Transverse colon (tissue), 4 donors: ENCODE data around the gene SPOCK3. TPM values are rescaled to one million over a fixed set of nuclear protein-coding genes. Genes with fewer than 3 reads are reported as not detected.
"Not testable (repeated sequence)": the region's sequence is repeated elsewhere in the genome, so short reads cannot be mapped to it uniquely, and the experiment has no call there.

Experiments
- DNase-seq: peaks from one replicate; pipeline ENCODE4 v3.0.0-alpha.2; 2019
- H3K27ac ChIP-seq, 4 donors: fragments of 200-600 bp; sonication (generic); 2 replicates each; pipeline ENCODE4 v1.5.1; 2016 to 2018; ENCODE audit warnings: inconsistent platforms in 4 of 4
- H3K27me3 ChIP-seq: fragments of 200-600 bp; sonication (generic); 2 replicates; pipeline ENCODE4 v1.5.1; 2017; ENCODE audit warnings: inconsistent platforms
- H3K36me3 ChIP-seq, 4 donors: fragments of 200-600 bp; sonication (generic); 2 replicates each; pipeline ENCODE4 v1.5.1; 2017 to 2019; ENCODE audit warnings: inconsistent platforms in 4 of 4
- H3K4me1 ChIP-seq, 4 donors: fragments of 200-600 bp; sonication (generic); 2 replicates each; pipeline ENCODE4 v1.5.1; 2017 to 2020; ENCODE audit warnings: inconsistent platforms in 4 of 4
- H3K4me3 ChIP-seq, 4 donors: fragments of 200-600 bp; sonication (generic); 1 replicate in 1 of 4; 2 replicates in 3 of 4; pipeline versions ENCODE4 v1.5.1 to v1.6.1; 2017 to 2019; ENCODE audit warnings: inconsistent platforms in 4 of 4
- H3K9me3 ChIP-seq, 2 donors: fragments of 200-600 bp; sonication (generic); 2 replicates each; pipeline ENCODE4 v1.5.1; 2017 to 2019; ENCODE audit warnings: inconsistent platforms in 2 of 2
- CTCF ChIP-seq, 5 experiments: fragments of 200-600 bp in 3 of 5; fragments of 450-650 bp in 2 of 5; sonication (generic) in 3 of 5; IDR thresholded peaks; 1 replicate in 2 of 5; 2 replicates in 3 of 5; pipeline ENCODE4 v1.5.1; 2016 to 2017; ENCODE audit warnings: antibody characterized with exemption in 5 of 5, inconsistent platforms in 3 of 5, mild to moderate bottlenecking in 2 of 5, moderate library complexity in 1 of 5
- EP300 ChIP-seq: sonication (generic); formaldehyde crosslinking; IDR thresholded peaks from one replicate; pipeline ENCODE4 v1.6.1; 2017; ENCODE audit warnings: antibody characterized with exemption, low read depth
- POLR2A ChIP-seq: fragments of 450-650 bp; IDR thresholded peaks from one replicate; pipeline ENCODE4 v1.6.1; 2016; ENCODE audit warnings: antibody characterized with exemption, mild to moderate bottlenecking, moderate library complexity
- POLR2AphosphoS5 ChIP-seq, 3 donors: sonication (generic); formaldehyde crosslinking; IDR thresholded peaks; one replicate each; pipeline ENCODE4 v1.6.1; 2016; ENCODE audit warnings: antibody characterized with exemption in 3 of 3
- WGBS, 2 donors: methylation state at CpG; one replicate each; pipeline ENCODE4 v1.1.5; 2018; ENCODE audit warnings: low coverage in 1 of 2; 5-methylcytosine and 5-hydroxymethylcytosine counted together
- in situ Hi-C, 4 donors: fragments of 200-750 bp; cut with MboI; loops; one replicate each; pipeline versions ENCODE4 v1.15.0 to v1.15.1; 2017; ENCODE audit warnings: low sequenced_read_pairs in 3 of 4, low pct_ligation_motif_present in 1 of 4, low pct_unique_long_range_greater_than_20kb in 1 of 4
- intact Hi-C: fragments of 100-400 bp; cut with DNase I; formaldehyde crosslinking; loops from one replicate; pipeline ENCODE4 v1.15.1; 2023; ENCODE audit warnings: low total_unique reads
- total RNA-seq, 4 donors: library from RNA; depleted of rRNA; stranded (reverse); fragments of >200 nt; gene quantifications; one replicate each; pipeline ENCODE4 v1.1.0, GENCODE V29; 2016

Gene SPOCK3
- under 1 TPM in 2 of 4 donors, not detected in 2; 0.27 to 0.64 TPM for total RNA-seq

- in situ Hi-C loops (no loop called here), intact Hi-C loops (no loop called here)
- Histone ChIP-seq H3K4me3 (peak within 1 kb of the TSS in 3 of 4 donors; percentile 3 to 43 (median 3)), H3K27ac (no peak within 1 kb of the TSS), H3K36me3 (no peaks in the 10 kb centered on the region), H3K9me3 (no peaks in the 10 kb centered on the region), H3K4me1 (no peaks in the 10 kb centered on the region), H3K27me3 (peaks cover 41% of the 10 kb centered on the region)
- 3 to 5% methylated on average over 6 to 32 of the region's 32 CpGs for WGBS, 2 donors
- no peak for DNase-seq
- TF ChIP-seq POLR2AphosphoS5 (IDR thresholded peaks at IDR 0.05) (no peak), EP300 (no peak)
These were observed at the start of gene SPOCK3 for GRCh38 chr4:167234316-167234881. SPOCK3 (minus strand) TSS chr4:167234494.

- no peak overlapping the region for H3K4me3 ChIP-seq
- no peak overlapping the region for H3K27ac ChIP-seq
- in situ Hi-C loops, result loop anchor here in 1 of 4 donors (25.0 kb wide), 1 partner anchor 270 kb away; no protein-coding TSS in a partner anchor
- no peaks in the 10 kb centered on the region for H3K36me3 ChIP-seq
- intact Hi-C loops, result no loop called here
- no peak for TF ChIP-seq POLR2AphosphoS5 (IDR thresholded peaks at IDR 0.05)
- no peak for TF ChIP-seq CTCF (IDR thresholded peaks at IDR 0.05)
- no peak for TF ChIP-seq EP300
- TF ChIP-seq POLR2A, result no peak
- WGBS, 2 donors, result 75 to 76% methylated on average over 1 of the region's 1 CpG
- no peak for DNase-seq
- H3K4me1 ChIP-seq, result no peaks in the 10 kb centered on the region
- peaks cover 0 to 3% of the 10 kb centered on the region in 2 donors for H3K9me3 ChIP-seq
- H3K27me3 ChIP-seq, result no peaks in the 10 kb centered on the region
These were observed 48.0 kb upstream of the SPOCK3 start for GRCh38 chr4:167282171-167282864.

- intact Hi-C loops, H3K27me3 ChIP-seq, H3K4me3 ChIP-seq, H3K4me1 ChIP-seq, H3K36me3 ChIP-seq, H3K27ac ChIP-seq, H3K9me3 ChIP-seq, DNase-seq: not testable (repeated sequence)
- 96 to 100% methylated on average over 8 to 13 of the region's 13 CpGs for WGBS, 2 donors
- in situ Hi-C loops, result loop anchor here in 1 of 4 donors (25.0 kb wide), 1 partner anchor 269 kb away; no protein-coding TSS in a partner anchor
These were observed 47.3 kb upstream of the SPOCK3 start for GRCh38 chr4:167281545-167281944.

GRCh38 chr4:167274351-167274750 is 40.1 kb upstream of the SPOCK3 start:
- in situ Hi-C loops (no loop called here), intact Hi-C loops (no loop called here)
- no peak overlapping the region for H3K27ac ChIP-seq
- H3K4me3 ChIP-seq, result no peak overlapping the region
- H3K4me1 ChIP-seq, result no peaks in the 10 kb centered on the region
- DNase-seq, result no peak
- no peaks in the 10 kb centered on the region for H3K27me3 ChIP-seq
- no peaks in the 10 kb centered on the region for H3K36me3 ChIP-seq
- no peak for TF ChIP-seq POLR2AphosphoS5 (IDR thresholded peaks at IDR 0.05)
- WGBS, 2 donors, result 71 to 81% methylated on average over 1 of the region's 1 CpG
- H3K9me3 ChIP-seq, result no peaks in the 10 kb centered on the region

DNA sequence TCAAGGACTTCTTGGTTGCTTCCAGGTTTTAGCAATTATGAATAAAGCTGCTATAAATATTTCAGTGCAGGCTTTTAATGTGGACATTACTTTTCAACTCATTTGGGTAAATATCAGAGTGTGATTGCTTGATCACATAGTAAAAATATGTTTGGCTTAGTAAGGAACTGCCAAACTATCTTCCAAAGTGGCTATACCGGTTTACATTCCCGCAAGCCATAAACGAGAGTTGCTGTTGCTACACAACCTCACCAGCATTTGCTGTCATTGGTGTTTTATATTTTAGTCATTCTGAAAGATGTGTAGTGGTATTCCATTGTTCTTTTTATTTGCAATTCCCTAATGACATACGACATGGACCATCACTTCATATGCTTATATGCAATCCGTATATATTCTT is 30.9 kb upstream of the SPOCK3 start:
- H3K4me1 ChIP-seq, result no peaks in the 10 kb centered on the region
- WGBS, 2 donors, result 67 to 69% methylated on average over 5 of the region's 5 CpGs
- H3K4me3 ChIP-seq, result no peak overlapping the region
- in situ Hi-C loops, result no loop called here
- no peaks in the 10 kb centered on the region for H3K27me3 ChIP-seq
- TF ChIP-seq CTCF (IDR thresholded peaks at IDR 0.05) (no peak), POLR2AphosphoS5 (IDR thresholded peaks at IDR 0.05) (no peak), EP300 (no peak), POLR2A (no peak)
- no peak for DNase-seq
- intact Hi-C loops, result no loop called here
- no peak overlapping the region for H3K27ac ChIP-seq
- H3K9me3 ChIP-seq, result no peaks in the 10 kb centered on the region
- H3K36me3 ChIP-seq, result no peaks in the 10 kb centered on the region
